ENCODE results near the gene RANBP17.

RANBP17 gene

DNA sequence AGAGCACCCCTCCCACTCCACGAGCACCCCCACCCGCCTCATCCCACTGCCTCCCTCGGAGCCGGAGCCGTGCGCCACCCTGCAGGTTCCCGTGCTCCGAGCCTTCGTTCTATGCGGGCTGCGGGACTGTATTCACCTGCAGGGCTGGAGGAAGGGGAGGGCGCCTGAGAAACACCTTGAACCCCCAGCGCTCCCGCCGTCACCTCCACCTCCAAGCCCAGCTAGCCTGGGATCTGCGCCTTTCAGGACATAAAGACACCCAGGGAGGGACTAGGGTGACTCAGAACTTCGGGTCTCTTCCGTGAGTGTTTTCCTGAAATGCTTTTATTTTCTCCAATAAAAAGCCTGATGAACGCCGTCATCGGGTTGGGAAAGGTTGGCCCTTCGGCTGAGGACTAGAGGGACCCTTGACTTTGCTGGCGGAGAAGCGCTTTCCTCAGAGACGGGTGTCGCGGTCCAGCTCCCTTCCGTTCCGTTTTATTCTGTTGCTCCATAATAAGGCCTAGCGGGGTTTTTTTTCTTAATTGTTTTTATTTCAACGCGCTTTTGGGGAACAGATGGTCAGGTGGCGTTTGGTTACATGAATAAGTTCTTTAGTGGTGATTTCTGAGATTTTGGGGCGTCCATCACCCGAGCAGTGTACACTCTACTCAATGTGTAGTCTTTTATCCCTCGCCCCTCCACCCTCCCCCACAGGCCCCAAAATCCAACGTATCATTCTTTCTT, 451.8 kb downstream of the RANBP17 start:
- TF ChIP-seq ZNF565 (CRISPR knock-in tag; conservative IDR thresholded peaks at IDR 0.05; ENCODE audit: low read depth) (no peak), ZNF70 (CRISPR knock-in tag; IDR thresholded peaks at IDR 0.05) (no peak), ARNTL (CRISPR knock-in tag; IDR thresholded peaks at IDR 0.05; ENCODE audit: borderline replicate concordance, low read depth) (no peak), ZFP3 (CRISPR knock-in tag; IDR thresholded peaks at IDR 0.05) (no peak), ESRRG (CRISPR knock-in tag; IDR thresholded peaks at IDR 0.05) (no peak), RARB (CRISPR knock-in tag; IDR thresholded peaks at IDR 0.05) (no peak), TCF4 (CRISPR knock-in tag; IDR thresholded peaks at IDR 0.05; ENCODE audit: borderline replicate concordance) (no peak), GLIS3 (CRISPR knock-in tag; IDR thresholded peaks at IDR 0.05) (no peak), CSDC2 (CRISPR knock-in tag; IDR thresholded peaks at IDR 0.05) (no peak), ZNF8 (CRISPR knock-in tag; IDR thresholded peaks at IDR 0.05) (no peak), OSR1 (CRISPR knock-in tag; IDR thresholded peaks at IDR 0.05) (no peak), PPARA (CRISPR knock-in tag; IDR thresholded peaks at IDR 0.05; ENCODE audit: borderline replicate concordance) (no peak), CSRNP3 (CRISPR knock-in tag; IDR thresholded peaks at IDR 0.05) (no peak)
- no peak for ATAC-seq

GRCh38 chr5:171314728-171315385, 453.0 kb downstream of the RANBP17 start:
- ATAC-seq: no peak
- TF ChIP-seq GLIS3 (CRISPR knock-in tag; IDR thresholded peaks at IDR 0.05) (no peak), CSDC2 (CRISPR knock-in tag; IDR thresholded peaks at IDR 0.05) (no peak), ZNF565 (CRISPR knock-in tag; conservative IDR thresholded peaks at IDR 0.05; ENCODE audit: low read depth) (no peak), TCF4 (CRISPR knock-in tag; IDR thresholded peaks at IDR 0.05; ENCODE audit: borderline replicate concordance) (no peak), SNAI2 (CRISPR knock-in tag; IDR thresholded peaks at IDR 0.05) (no peak), ZFP30 (CRISPR knock-in tag; IDR thresholded peaks at IDR 0.05) (no peak), ISL1 (CRISPR knock-in tag; IDR thresholded peaks at IDR 0.05) (no peak), BACH2 (CRISPR knock-in tag; IDR thresholded peaks at IDR 0.05; ENCODE audit: borderline replicate concordance) (no peak), ESRRG (CRISPR knock-in tag; IDR thresholded peaks at IDR 0.05) (no peak)

DNA sequence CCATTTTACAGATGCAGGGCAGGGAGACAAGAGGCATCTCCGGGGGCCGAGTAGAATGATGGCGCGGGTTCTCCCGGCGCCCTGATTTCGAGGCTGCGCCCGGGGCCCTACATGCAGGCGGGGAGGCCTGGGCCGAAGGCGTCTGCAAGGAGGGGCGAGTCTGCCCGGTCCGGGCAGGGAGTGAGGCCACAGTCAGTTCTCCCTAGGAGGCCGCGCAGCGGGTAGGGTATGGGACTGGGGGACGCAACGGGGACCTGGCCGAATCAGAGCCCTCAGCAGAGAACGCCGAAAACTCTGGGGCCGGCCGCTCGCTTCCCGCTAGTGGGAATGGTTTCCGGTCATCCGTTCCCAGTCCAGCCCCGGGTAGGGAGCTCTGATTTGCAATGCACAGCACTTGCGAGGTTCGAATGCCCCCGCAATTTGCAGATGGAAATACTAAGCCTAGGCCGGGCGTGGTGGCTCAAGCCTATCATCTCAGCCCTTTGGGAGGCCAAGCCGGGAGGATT, 453.6 kb downstream of the RANBP17 start:
- no peak for TF ChIP-seq TOX (CRISPR knock-in tag; IDR thresholded peaks at IDR 0.05; ENCODE audit: borderline replicate concordance)
- TF ChIP-seq BACH2 (CRISPR knock-in tag; IDR thresholded peaks at IDR 0.05; ENCODE audit: borderline replicate concordance): no peak
- TF ChIP-seq SNAI2 (CRISPR knock-in tag; IDR thresholded peaks at IDR 0.05): no peak
- TF ChIP-seq GLIS3 (CRISPR knock-in tag; IDR thresholded peaks at IDR 0.05): no peak
- no peak for TF ChIP-seq TCF4 (CRISPR knock-in tag; IDR thresholded peaks at IDR 0.05; ENCODE audit: borderline replicate concordance)
- TF ChIP-seq ZNF8 (CRISPR knock-in tag; IDR thresholded peaks at IDR 0.05): no peak
- TF ChIP-seq ZFP3 (CRISPR knock-in tag; IDR thresholded peaks at IDR 0.05): no peak
- TF ChIP-seq ZNF565 (CRISPR knock-in tag; conservative IDR thresholded peaks at IDR 0.05; ENCODE audit: low read depth): no peak
- TF ChIP-seq, protein P1, sequence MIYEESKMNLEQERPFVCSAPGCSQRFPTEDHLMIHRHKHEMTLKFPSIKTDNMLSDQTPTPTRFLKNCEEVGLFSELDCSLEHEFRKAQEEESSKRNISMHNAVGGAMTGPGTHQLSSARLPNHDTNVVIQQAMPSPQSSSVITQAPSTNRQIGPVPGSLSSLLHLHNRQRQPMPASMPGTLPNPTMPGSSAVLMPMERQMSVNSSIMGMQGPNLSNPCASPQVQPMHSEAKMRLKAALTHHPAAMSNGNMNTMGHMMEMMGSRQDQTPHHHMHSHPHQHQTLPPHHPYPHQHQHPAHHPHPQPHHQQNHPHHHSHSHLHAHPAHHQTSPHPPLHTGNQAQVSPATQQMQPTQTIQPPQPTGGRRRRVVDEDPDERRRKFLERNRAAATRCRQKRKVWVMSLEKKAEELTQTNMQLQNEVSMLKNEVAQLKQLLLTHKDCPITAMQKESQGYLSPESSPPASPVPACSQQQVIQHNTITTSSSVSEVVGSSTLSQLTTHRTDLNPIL (CRISPR knock-in tag; IDR thresholded peaks at IDR 0.05; ENCODE audit: low read depth): no peak
- TF ChIP-seq PPARA (CRISPR knock-in tag; IDR thresholded peaks at IDR 0.05; ENCODE audit: borderline replicate concordance): no peak
- TF ChIP-seq ARNTL (CRISPR knock-in tag; IDR thresholded peaks at IDR 0.05; ENCODE audit: borderline replicate concordance, low read depth): no peak
- no peak for TF ChIP-seq ZFP30 (CRISPR knock-in tag; IDR thresholded peaks at IDR 0.05)
- TF ChIP-seq ZC3H10 (CRISPR knock-in tag; IDR thresholded peaks at IDR 0.05): no peak
- TF ChIP-seq TSHZ2 (CRISPR knock-in tag; IDR thresholded peaks at IDR 0.05): no peak
- no peak for TF ChIP-seq ISL1 (CRISPR knock-in tag; IDR thresholded peaks at IDR 0.05)
- TF ChIP-seq ESRRG (CRISPR knock-in tag; IDR thresholded peaks at IDR 0.05): no peak
- TF ChIP-seq ZNF70 (CRISPR knock-in tag; IDR thresholded peaks at IDR 0.05): no peak
- no peak for ATAC-seq

DNA sequence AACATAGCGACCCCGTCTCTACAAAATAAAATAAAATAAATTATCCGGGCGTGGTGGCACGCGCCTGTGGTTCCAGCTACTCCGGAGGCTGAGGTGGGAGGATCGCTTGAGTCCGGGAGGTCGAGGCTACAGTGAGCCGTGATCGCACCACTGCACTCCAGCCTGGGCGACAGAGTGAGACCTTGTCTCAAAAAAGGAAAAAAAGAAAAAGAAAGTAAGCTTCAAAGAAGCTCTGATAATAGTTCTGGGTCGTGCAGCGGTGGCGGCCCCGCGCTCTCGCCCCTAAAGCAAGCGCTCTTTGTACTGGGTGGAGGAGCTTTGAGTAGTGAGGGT, 454.1 kb downstream of the RANBP17 start:
- no peak for ATAC-seq
- no peak for TF ChIP-seq ESRRG (CRISPR knock-in tag; IDR thresholded peaks at IDR 0.05)
- no peak for TF ChIP-seq ARNTL (CRISPR knock-in tag; IDR thresholded peaks at IDR 0.05; ENCODE audit: borderline replicate concordance, low read depth)
- TF ChIP-seq PPARA (CRISPR knock-in tag; IDR thresholded peaks at IDR 0.05; ENCODE audit: borderline replicate concordance): no peak
- no peak for TF ChIP-seq GLIS3 (CRISPR knock-in tag; IDR thresholded peaks at IDR 0.05)
- no peak for TF ChIP-seq ISL1 (CRISPR knock-in tag; IDR thresholded peaks at IDR 0.05)
- no peak for TF ChIP-seq ZNF8 (CRISPR knock-in tag; IDR thresholded peaks at IDR 0.05)
- no peak for TF ChIP-seq TSHZ2 (CRISPR knock-in tag; IDR thresholded peaks at IDR 0.05)
- no peak for TF ChIP-seq TOX (CRISPR knock-in tag; IDR thresholded peaks at IDR 0.05; ENCODE audit: borderline replicate concordance)
- TF ChIP-seq ZNF70 (CRISPR knock-in tag; IDR thresholded peaks at IDR 0.05): no peak
- TF ChIP-seq, protein P2, sequence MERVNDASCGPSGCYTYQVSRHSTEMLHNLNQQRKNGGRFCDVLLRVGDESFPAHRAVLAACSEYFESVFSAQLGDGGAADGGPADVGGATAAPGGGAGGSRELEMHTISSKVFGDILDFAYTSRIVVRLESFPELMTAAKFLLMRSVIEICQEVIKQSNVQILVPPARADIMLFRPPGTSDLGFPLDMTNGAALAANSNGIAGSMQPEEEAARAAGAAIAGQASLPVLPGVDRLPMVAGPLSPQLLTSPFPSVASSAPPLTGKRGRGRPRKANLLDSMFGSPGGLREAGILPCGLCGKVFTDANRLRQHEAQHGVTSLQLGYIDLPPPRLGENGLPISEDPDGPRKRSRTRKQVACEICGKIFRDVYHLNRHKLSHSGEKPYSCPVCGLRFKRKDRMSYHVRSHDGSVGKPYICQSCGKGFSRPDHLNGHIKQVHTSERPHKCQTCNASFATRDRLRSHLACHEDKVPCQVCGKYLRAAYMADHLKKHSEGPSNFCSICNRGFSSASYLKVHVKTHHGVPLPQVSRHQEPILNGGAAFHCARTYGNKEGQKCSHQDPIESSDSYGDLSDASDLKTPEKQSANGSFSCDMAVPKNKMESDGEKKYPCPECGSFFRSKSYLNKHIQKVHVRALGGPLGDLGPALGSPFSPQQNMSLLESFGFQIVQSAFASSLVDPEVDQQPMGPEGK (CRISPR knock-in tag; IDR thresholded peaks at IDR 0.05; ENCODE audit: borderline replicate concordance): no peak

Data from SK-N-SH treated with all-trans-retinoic acid at 6 μM for 48 hours (cell line).